Endothelial cell of umbilical vein (primary cell): ENCODE data around the gene DNAH6. TPM values are rescaled to one million over a fixed set of nuclear protein-coding genes. Genes with fewer than 3 reads are reported as not detected.

ENCODE experiments used
- BruUV-seq: library from RNA; stranded (reverse); fragments of 400-500 nt; replicated peaks from 2 replicates; lab custom pipeline; 2021; lab: Mats Ljungman, UMichigan
- CTCF ChIA-PET: fragments of 300-600, 350-600 bp; sonication (Branson Sonifier 250); formaldehyde crosslinking; loops from one replicate; lab custom pipeline; 2021; ENCODE audit warnings: antibody characterized with exemption, inconsistent platforms; lab: Charles Lee
- POLR2A ChIA-PET: fragments of 300-600, 350-600 bp; sonication (Branson Sonifier 250); formaldehyde crosslinking; loops from one replicate; lab custom pipeline; 2021; ENCODE audit warnings: antibody characterized with exemption, inconsistent platforms; lab: Charles Lee
- DNase-seq: peaks from one replicate; pipeline ENCODE4 v3.0.0-alpha.2; 2011; ENCODE audit warnings: low read depth, low spot score
- FAIRE-seq: peaks from 2 replicates; lab custom pipeline; 2011; peaks lifted over from hg19 to GRCh38; lab: Jason Lieb, UNC
- H2AFZ ChIP-seq: 2 replicates; pipeline ENCODE4 v1.6.0; 2012; ENCODE audit warnings: low read depth, low read length, control low read depth, inconsistent platforms
- H3K27ac ChIP-seq: 2 replicates; pipeline ENCODE4 v1.5.1; 2011; ENCODE audit warnings: low read depth, mild to moderate bottlenecking, control low read depth, low read length, moderate library complexity; ENCODE audit not compliant: insufficient read depth
- H3K27me3 ChIP-seq, 2 experiments: 2 replicates each; pipeline versions ENCODE4 v1.6.0 to v1.6.1; 2011; ENCODE audit warnings: low read length in 2 of 2, mixed read lengths in 1 of 2; ENCODE audit not compliant: control insufficient read depth in 2 of 2, insufficient read depth in 2 of 2
- H3K36me3 ChIP-seq, 2 experiments: 2 replicates in 1 of 2; 3 replicates in 1 of 2; pipeline ENCODE4 v1.5.1; 2011; ENCODE audit warnings: low read length in 2 of 2, mild to moderate bottlenecking in 1 of 2, moderate library complexity in 1 of 2; ENCODE audit not compliant: control insufficient read depth in 2 of 2, insufficient read depth in 2 of 2; ENCODE audit errors: extremely low read depth in 1 of 2
- H3K4me1 ChIP-seq: 3 replicates; pipeline ENCODE4 v1.5.1; 2011; ENCODE audit warnings: mild to moderate bottlenecking, low read length; ENCODE audit not compliant: control insufficient read depth, insufficient read depth; ENCODE audit errors: extremely low read depth
- H3K4me2 ChIP-seq: 2 replicates; pipeline ENCODE4 v1.6.1; 2011; ENCODE audit warnings: low read length, control low read depth, mixed read lengths; ENCODE audit not compliant: insufficient read depth
- H3K4me3 ChIP-seq, 3 experiments: fragments of 200-600 bp in 1 of 3; sonication (generic), shearing (Covaris generic) in 1 of 3; replicated peaks in 1 of 3; 2 replicates each; pipeline ENCODE4 v1.5.1; 2011 to 2016; ENCODE audit warnings: control low read depth in 3 of 3, low read length in 3 of 3, mild to moderate bottlenecking in 2 of 3, inconsistent platforms in 1 of 3, low read depth in 1 of 3, moderate library complexity in 1 of 3; ENCODE audit not compliant: insufficient read depth in 1 of 3
- H3K79me2 ChIP-seq: 2 replicates; pipeline ENCODE4 v1.6.0; 2012; ENCODE audit warnings: low read length, inconsistent platforms; ENCODE audit not compliant: control insufficient read depth, insufficient read depth
- H3K9ac ChIP-seq: replicated peaks from 2 replicates; pipeline ENCODE3; 2011; ENCODE audit warnings: low read length, control low read depth; ENCODE audit not compliant: insufficient read depth; ENCODE audit errors: extremely low read depth
- H3K9me1 ChIP-seq: replicated peaks from 3 replicates; pipeline ENCODE4 v1.6.0; 2011; ENCODE audit warnings: mild to moderate bottlenecking, low read length; ENCODE audit not compliant: control insufficient read depth, insufficient read depth; ENCODE audit errors: extremely low read depth
- H3K9me3 ChIP-seq: replicated peaks from 2 replicates; pipeline ENCODE4 v1.5.1; 2012; ENCODE audit warnings: low read length, inconsistent platforms; ENCODE audit not compliant: control insufficient read depth, insufficient read depth
- H4K20me1 ChIP-seq: replicated peaks from 2 replicates; pipeline ENCODE3; 2011; ENCODE audit warnings: mild to moderate bottlenecking, low read length; ENCODE audit not compliant: control insufficient read depth, insufficient read depth; ENCODE audit errors: extremely low read depth
- CTCF ChIP-seq, 2 donors: IDR thresholded peaks; 1 replicate in 1 of 2; 2 replicates in 1 of 2; pipeline ENCODE4 v1.5.1; 2011; ENCODE audit warnings: low read length in 2 of 2, mild to moderate bottlenecking in 2 of 2, moderate library complexity in 2 of 2, control low read depth in 1 of 2, inconsistent platforms in 1 of 2, low read depth in 1 of 2; ENCODE audit not compliant: insufficient read depth in 1 of 2; ENCODE audit errors: extremely low read depth in 1 of 2
- FOS ChIP-seq: IDR thresholded peaks from 2 replicates; pipeline ENCODE4 v1.6.1; 2011; ENCODE audit warnings: mild to moderate bottlenecking, low read length, moderate library complexity, borderline replicate concordance; ENCODE audit not compliant: insufficient read depth
- GATA2 ChIP-seq: IDR thresholded peaks from 2 replicates; pipeline ENCODE4 v1.7.0; 2011; ENCODE audit warnings: low read depth, mild to moderate bottlenecking, moderate library complexity, mixed read lengths, low read length; ENCODE audit not compliant: insufficient read length, insufficient read depth
- MAX ChIP-seq: IDR thresholded peaks from 2 replicates; pipeline ENCODE4 v1.6.1; 2011; ENCODE audit not compliant: insufficient read depth, insufficient read length
- MYC ChIP-seq: IDR thresholded peaks from one replicate; pipeline ENCODE4 v1.6.1; 2011; ENCODE audit warnings: mild to moderate bottlenecking, low read depth, low read length
- dilution Hi-C: fragments of 300-500 bp; cut with MboI; formaldehyde crosslinking; loops from one replicate; pipeline ENCODE4 v1.15.0; 2019; ENCODE audit warnings: low sequenced_read_pairs; ENCODE audit not compliant: extremely low pct_ligation_motif_present
- intact Hi-C: fragments of 100-400 bp; cut with micrococcal nuclease; formaldehyde crosslinking; loops from one replicate; pipeline ENCODE4 v1.10.0; 2022
- polyA plus RNA-seq, 4 experiments: library from polyadenylated mRNA; depleted of rRNA in 3 of 4; stranded (reverse) in 3 of 4; unstranded in 1 of 4; fragments of >200 nt; gene quantifications; 2 replicates each; pipeline versions ENCODE4 v1.2.1 to v1.2.3, GENCODE V29; 2011 to 2012; ENCODE audit warnings: missing spikeins in 1 of 4
- total RNA-seq: library from RNA; stranded (reverse); gene quantifications from 2 replicates; pipeline ENCODE4 v1.2.3, GENCODE V29; 2021

The DNAH6 gene
- total and polyA plus RNA-seq, 2 donors (not counting 3 experiments of a cell fraction or from before 2014, with no cell fraction given): 0.24 TPM; not detected in 1

GRCh38 chr2:84519332-84519957, 3.1 kb downstream of the DNAH6 start:
- peaks cover 13 to 14% of the 10 kb centered on the region in 2 experiments for H3K27me3 ChIP-seq
- no peak for DNase-seq
- no peak overlapping the region for H3K27ac ChIP-seq
- FAIRE-seq: no peak
- H3K9me3 ChIP-seq: no peaks in the 10 kb centered on the region
- ChIA-PET POLR2A (no interaction called here), CTCF (no interaction called here)
- dilution Hi-C loops (no loop called here), intact Hi-C loops (no loop called here)
- H3K4me3 ChIP-seq: no peak overlapping the region
- H2AFZ ChIP-seq: no peak overlapping the region
- no TSS peak for BruUV-seq
- H3K79me2 ChIP-seq: no peaks in the 10 kb centered on the region
- H3K36me3 ChIP-seq: no peaks in the 10 kb centered on the region
- no peak for TF ChIP-seq MAX
- H4K20me1 ChIP-seq: no peaks in the 10 kb centered on the region
- H3K9ac ChIP-seq: no peak overlapping the region
- H3K9me1 ChIP-seq: no peaks in the 10 kb centered on the region
- H3K4me1 ChIP-seq: peaks cover 7% of the 10 kb centered on the region
- no peak overlapping the region for H3K4me2 ChIP-seq

- Histone ChIP-seq H3K4me2 (no peak overlapping the region), H3K9me1 (no peaks in the 10 kb centered on the region), H3K9me3 (no peaks in the 10 kb centered on the region), H4K20me1 (no peaks in the 10 kb centered on the region), H2AFZ (no peak overlapping the region), H3K9ac (no peak overlapping the region), H3K79me2 (no peaks in the 10 kb centered on the region), H3K4me1 (no peaks in the 10 kb centered on the region), H3K4me3 (no peak overlapping the region), H3K27me3 (peaks cover 3 to 6% of the 10 kb centered on the region in 2 experiments), H3K27ac (no peak overlapping the region), H3K36me3 (no peaks in the 10 kb centered on the region)
- POLR2A ChIA-PET: no interaction called here
- CTCF ChIA-PET: interaction anchor here (1.0 to 1.3 kb wide), 4 partner anchors 24 to 356 kb away, joined by 3 to 4 read pairs (median 4); no protein-coding TSS in a partner anchor
- no TSS peak for BruUV-seq
- DNase-seq (no peak), FAIRE-seq (no peak)
- TF ChIP-seq MYC: no peak
- no peak for TF ChIP-seq CTCF (IDR thresholded peaks at IDR 0.05; ENCODE audit: extremely low read depth in 1 of 2, insufficient read depth in 1 of 2, low read depth in 1 of 2, low read length in 2 of 2)
- TF ChIP-seq GATA2: no peak
- no peak for TF ChIP-seq FOS
- TF ChIP-seq MAX: no peak
- dilution Hi-C loops: no loop called here
- intact Hi-C loops: no loop called here
These were observed 10.3 kb downstream of the DNAH6 start for GRCh38 chr2:84526562-84526961.
